ENCODE results near the gene NSL1. TPM values are rescaled to one million over a fixed set of nuclear protein-coding genes. Genes with fewer than 3 reads are reported as not detected.

NSL1 gene
- total and polyA plus RNA-seq, 9 of the 15 experiments (the other 6 are each of a cell fraction or from before 2014, with no cell fraction given): 53.5 to 108 (median 59.1) TPM

GRCh38 chr1:212699104-212699624 is 92.4 kb downstream of the NSL1 start (continued):
- TF ChIP-seq FOXM1 (IDR thresholded peaks at IDR 0.05; ENCODE audit: low read depth): no peak
- TF ChIP-seq FOXM1 (CRISPR knock-in tag; IDR thresholded peaks at IDR 0.05; ENCODE audit: low read depth): peak; percentile 62
- TF ChIP-seq SMC3 (conservative IDR thresholded peaks at IDR 0.05; ENCODE audit: insufficient read depth, low read depth, low read length): peak; percentile 41; the same call in 1 of the 2 replicates
- TF ChIP-seq TGIF2 (CRISPR knock-in tag; IDR thresholded peaks at IDR 0.05): peak; percentile 95; the same call in 1 of the 2 replicates
- TF ChIP-seq U2AF1 (optimal IDR thresholded peaks at IDR 0.05; ENCODE audit: low read depth, low read length): no peak
- TF ChIP-seq ZBTB17 (CRISPR knock-in tag; IDR thresholded peaks at IDR 0.05): peak; percentile 68
- TF ChIP-seq, protein P1, sequence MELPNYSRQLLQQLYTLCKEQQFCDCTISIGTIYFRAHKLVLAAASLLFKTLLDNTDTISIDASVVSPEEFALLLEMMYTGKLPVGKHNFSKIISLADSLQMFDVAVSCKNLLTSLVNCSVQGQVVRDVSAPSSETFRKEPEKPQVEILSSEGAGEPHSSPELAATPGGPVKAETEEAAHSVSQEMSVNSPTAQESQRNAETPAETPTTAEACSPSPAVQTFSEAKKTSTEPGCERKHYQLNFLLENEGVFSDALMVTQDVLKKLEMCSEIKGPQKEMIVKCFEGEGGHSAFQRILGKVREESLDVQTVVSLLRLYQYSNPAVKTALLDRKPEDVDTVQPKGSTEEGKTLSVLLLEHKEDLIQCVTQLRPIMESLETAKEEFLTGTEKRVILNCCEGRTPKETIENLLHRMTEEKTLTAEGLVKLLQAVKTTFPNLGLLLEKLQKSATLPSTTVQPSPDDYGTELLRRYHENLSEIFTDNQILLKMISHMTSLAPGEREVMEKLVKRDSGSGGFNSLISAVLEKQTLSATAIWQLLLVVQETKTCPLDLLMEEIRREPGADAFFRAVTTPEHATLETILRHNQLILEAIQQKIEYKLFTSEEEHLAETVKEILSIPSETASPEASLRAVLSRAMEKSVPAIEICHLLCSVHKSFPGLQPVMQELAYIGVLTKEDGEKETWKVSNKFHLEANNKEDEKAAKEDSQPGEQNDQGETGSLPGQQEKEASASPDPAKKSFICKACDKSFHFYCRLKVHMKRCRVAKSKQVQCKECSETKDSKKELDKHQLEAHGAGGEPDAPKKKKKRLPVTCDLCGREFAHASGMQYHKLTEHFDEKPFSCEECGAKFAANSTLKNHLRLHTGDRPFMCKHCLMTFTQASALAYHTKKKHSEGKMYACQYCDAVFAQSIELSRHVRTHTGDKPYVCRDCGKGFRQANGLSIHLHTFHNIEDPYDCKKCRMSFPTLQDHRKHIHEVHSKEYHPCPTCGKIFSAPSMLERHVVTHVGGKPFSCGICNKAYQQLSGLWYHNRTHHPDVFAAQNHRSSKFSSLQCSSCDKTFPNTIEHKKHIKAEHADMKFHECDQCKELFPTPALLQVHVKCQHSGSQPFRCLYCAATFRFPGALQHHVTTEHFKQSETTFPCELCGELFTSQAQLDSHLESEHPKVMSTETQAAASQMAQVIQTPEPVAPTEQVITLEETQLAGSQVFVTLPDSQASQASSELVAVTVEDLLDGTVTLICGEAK (IDR thresholded peaks at IDR 0.05): no peak
- TF ChIP-seq, protein P1 (CRISPR knock-in tag; IDR thresholded peaks at IDR 0.05): peak; percentile 68; the same call in 1 of the 2 replicates
- TF ChIP-seq ZC3H8 (IDR thresholded peaks at IDR 0.05): no peak
- peak; percentile 65; the same call in 1 of the 2 replicates for TF ChIP-seq RB1 (IDR thresholded peaks at IDR 0.05; ENCODE audit: low read depth)
- 0 out of 2 replicates have a peak, but pooled peaks have one; percentile 16 for TF ChIP-seq ELF1 (tag; IDR thresholded peaks at IDR 0.05)
- no peak for TF ChIP-seq HDGF (IDR thresholded peaks at IDR 0.05)
- TF ChIP-seq ERF (CRISPR knock-in tag; IDR thresholded peaks at IDR 0.05): peak; percentile 53; the same call in 1 of the 2 replicates
- TF ChIP-seq FIP1L1 (IDR thresholded peaks at IDR 0.05; ENCODE audit: low read depth, low read length, poor library complexity, severe bottlenecking): peak; percentile 89
- TF ChIP-seq ZNF263 (CRISPR knock-in tag; IDR thresholded peaks at IDR 0.05; ENCODE audit: borderline replicate concordance): peak; percentile 80
- peak; percentile 60; the same call in 1 of the 2 replicates for TF ChIP-seq SMAD4 (CRISPR knock-in tag; conservative IDR thresholded peaks at IDR 0.05)
- TF ChIP-seq HINFP (tag; conservative IDR thresholded peaks at IDR 0.05; ENCODE audit: low read depth): no peak
- TF ChIP-seq TEAD1 (CRISPR knock-in tag; IDR thresholded peaks at IDR 0.05): 0 out of 4 replicates have a peak, but pooled peaks of 1 of the 2 experiments have one; percentile 79

Data from K562 (cell line).